DND-41 (cell line): ENCODE measurements around the gene PTPRE.

Experiments
- ATAC-seq: fragments of 200-7000 bp; cut with Tn5 transposase; 3 replicates; pipeline ENCODE4 v1.9.1; 2021; ENCODE audit warnings: low read depth; ENCODE audit not compliant: insufficient read depth
- DNase-seq: peaks from one replicate; pipeline ENCODE4 v3.0.0-alpha.2; 2020
- H2AFZ ChIP-seq: 2 replicates; pipeline ENCODE4 v1.6.0; 2012; ENCODE audit warnings: low read depth, low read length
- H3K27ac ChIP-seq: 2 replicates; pipeline ENCODE4 v1.5.1; 2012; ENCODE audit warnings: low read length, inconsistent platforms
- H3K27me3 ChIP-seq: fragments of 200-600 bp; sonication (generic); 2 replicates; pipeline ENCODE4 v1.6.0; 2012; ENCODE audit warnings: low read length, mild to moderate bottlenecking, inconsistent platforms; ENCODE audit not compliant: insufficient read depth, poor library complexity
- H3K36me3 ChIP-seq: 2 replicates; pipeline ENCODE4 v1.5.1; 2012; ENCODE audit warnings: low read length, inconsistent platforms; ENCODE audit not compliant: insufficient read depth
- H3K4me1 ChIP-seq: 2 replicates; pipeline ENCODE4 v1.5.1; 2012; ENCODE audit warnings: mild to moderate bottlenecking, low read length; ENCODE audit not compliant: insufficient read depth
- H3K4me2 ChIP-seq: 2 replicates; pipeline ENCODE4 v1.6.0; 2012; ENCODE audit warnings: mild to moderate bottlenecking, moderate library complexity, low read length, inconsistent platforms; ENCODE audit not compliant: insufficient read depth
- H3K4me3 ChIP-seq, 2 experiments: fragments of 200-600 bp in 1 of 2; shearing (Covaris generic) in 1 of 2; 2 replicates each; pipeline ENCODE4 v1.5.1; 2012 to 2016; ENCODE audit warnings: inconsistent platforms in 2 of 2, low read length in 2 of 2, mild to moderate bottlenecking in 2 of 2, low read depth in 1 of 2, moderate library complexity in 1 of 2
- H3K79me2 ChIP-seq: 2 replicates; pipeline ENCODE4 v1.6.0; 2012; ENCODE audit warnings: low read length, inconsistent platforms; ENCODE audit not compliant: insufficient read depth
- H3K9ac ChIP-seq: 2 replicates; pipeline ENCODE4 v1.6.0; 2012; ENCODE audit warnings: low read depth, mild to moderate bottlenecking, inconsistent platforms, low read length, moderate library complexity
- H3K9me3 ChIP-seq: 2 replicates; pipeline ENCODE4 v1.5.1; 2012; ENCODE audit warnings: low read length, moderate library complexity, mild to moderate bottlenecking, inconsistent platforms; ENCODE audit not compliant: insufficient read depth, severe bottlenecking
- H4K20me1 ChIP-seq: 2 replicates; pipeline ENCODE4 v1.6.0; 2012; ENCODE audit warnings: low read length; ENCODE audit not compliant: insufficient read depth
- CTCF ChIP-seq: IDR thresholded peaks from 2 replicates; pipeline ENCODE4 v1.5.1; 2012; ENCODE audit warnings: borderline replicate concordance, low read length, moderate library complexity, mild to moderate bottlenecking; ENCODE audit not compliant: poor library complexity, severe bottlenecking; ENCODE audit errors: extremely low read depth
- EZH2 ChIP-seq: IDR thresholded peaks from 3 replicates; pipeline ENCODE4 v1.6.1; 2012; ENCODE audit warnings: borderline replicate concordance, low read depth, mild to moderate bottlenecking, moderate library complexity, low read length, inconsistent platforms; ENCODE audit not compliant: severe bottlenecking

PTPRE gene

GRCh38 chr10:128109707-128110106 lies 202.8 kb downstream of the PTPRE start:
- DNase-seq (no peak), ATAC-seq (no peak)
- Histone ChIP-seq H4K20me1 (peaks cover 83% of the 10 kb centered on the region), H3K27me3 (no peaks in the 10 kb centered on the region), H3K9me3 (no peaks in the 10 kb centered on the region), H3K79me2 (peaks cover 92% of the 10 kb centered on the region), H3K36me3 (peaks cover 100% of the 10 kb centered on the region), H3K4me3 (no peak overlapping the region), H3K4me2 (no peak overlapping the region), H3K27ac (no peak overlapping the region), H2AFZ (no peak overlapping the region), H3K4me1 (no peaks in the 10 kb centered on the region), H3K9ac (no peak overlapping the region)
- TF ChIP-seq EZH2, result no peak
- TF ChIP-seq CTCF, result no peak

GRCh38 chr10:128110339-128110738 lies 203.4 kb downstream of the PTPRE start:
- Histone ChIP-seq H2AFZ (no peak overlapping the region), H3K27me3 (no peaks in the 10 kb centered on the region), H3K27ac (no peak overlapping the region), H3K36me3 (peaks cover 100% of the 10 kb centered on the region), H3K9me3 (no peaks in the 10 kb centered on the region), H3K4me1 (no peaks in the 10 kb centered on the region), H3K4me3 (no peak overlapping the region), H3K4me2 (no peak overlapping the region), H4K20me1 (peaks cover 84% of the 10 kb centered on the region), H3K79me2 (peaks cover 93% of the 10 kb centered on the region), H3K9ac (no peak overlapping the region)
- DNase-seq (no peak), ATAC-seq (no peak)
- TF ChIP-seq CTCF (no peak), EZH2 (no peak)

- no peak for DNase-seq
- no peak overlapping the region for H3K9ac ChIP-seq
- H3K27ac ChIP-seq, result no peak overlapping the region
- H3K9me3 ChIP-seq, result no peaks in the 10 kb centered on the region
- no peaks in the 10 kb centered on the region for H3K4me1 ChIP-seq
- no peak for ATAC-seq
- no peak overlapping the region for H3K4me3 ChIP-seq
- H4K20me1 ChIP-seq, result peaks cover 77% of the 10 kb centered on the region
- peaks cover 94% of the 10 kb centered on the region for H3K79me2 ChIP-seq
- peaks cover 100% of the 10 kb centered on the region for H3K36me3 ChIP-seq
- no peak overlapping the region for H2AFZ ChIP-seq
- no peaks in the 10 kb centered on the region for H3K27me3 ChIP-seq
- H3K4me2 ChIP-seq, result no peak overlapping the region
- TF ChIP-seq CTCF (no peak), EZH2 (no peak)
Observed at GRCh38 chr10:128111696-128112095, 204.8 kb downstream of the PTPRE start.

- peaks cover 73% of the 10 kb centered on the region for H4K20me1 ChIP-seq
- H3K27me3 ChIP-seq, result no peaks in the 10 kb centered on the region
- TF ChIP-seq EZH2, result no peak
- TF ChIP-seq CTCF, result no peak
- DNase-seq, result no peak
- no peaks in the 10 kb centered on the region for H3K4me1 ChIP-seq
- no peaks in the 10 kb centered on the region for H3K9me3 ChIP-seq
- no peak overlapping the region for H2AFZ ChIP-seq
- 0 out of 3 replicates have a peak, but pooled peaks have one; percentile 39 for ATAC-seq
- peaks cover 96% of the 10 kb centered on the region for H3K79me2 ChIP-seq
- no peak overlapping the region for H3K4me2 ChIP-seq
- H3K4me3 ChIP-seq, result no peak overlapping the region
- H3K27ac ChIP-seq, result no peak overlapping the region
- H3K36me3 ChIP-seq, result peaks cover 100% of the 10 kb centered on the region
- H3K9ac ChIP-seq, result no peak overlapping the region
Observed at GRCh38 chr10:128113026-128113425, 206.1 kb downstream of the PTPRE start.
